ENCODE data around the gene CMYA5.

The CMYA5 gene

DNA sequence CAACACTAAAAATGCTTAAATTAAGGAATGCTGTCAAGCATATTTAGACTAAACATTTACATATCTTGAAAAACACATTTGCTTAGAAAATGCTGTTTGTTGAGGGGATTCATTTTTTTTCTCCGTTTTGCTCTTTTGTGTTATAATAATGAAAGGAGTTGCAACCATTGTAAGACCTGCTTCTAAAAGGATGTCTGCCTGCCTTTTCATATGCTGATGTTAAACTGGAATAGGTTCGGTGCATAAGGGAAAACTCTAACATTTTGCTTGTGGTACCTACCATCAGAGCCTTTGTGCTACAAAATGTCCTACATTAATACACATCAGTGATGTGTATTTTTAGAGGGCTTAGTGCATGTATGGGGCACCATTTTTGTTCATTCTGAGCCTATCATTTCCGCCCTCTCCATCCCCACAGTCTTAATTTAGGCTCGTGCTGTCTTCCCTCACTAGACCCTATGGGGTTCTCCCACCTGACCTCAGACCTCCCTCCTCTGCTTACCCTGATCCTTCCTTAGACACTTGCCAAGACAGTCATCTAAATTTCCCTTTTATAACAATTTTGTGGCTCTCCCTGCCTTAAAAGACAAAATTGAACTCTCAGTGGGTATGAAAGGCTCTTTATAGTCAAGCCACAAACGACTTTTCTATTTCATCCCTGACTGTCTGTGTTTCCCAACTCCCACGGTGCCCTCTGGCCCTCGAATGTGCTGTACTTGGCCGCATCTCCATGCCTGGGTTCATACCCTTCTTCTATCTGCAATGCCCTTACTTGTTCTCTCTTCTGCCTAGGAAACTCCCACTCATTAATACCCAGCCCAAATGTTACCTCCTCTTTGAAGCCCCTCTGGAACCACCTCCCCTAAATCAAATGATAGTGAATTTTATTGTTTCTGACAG, 61.2 kb downstream of the CMYA5 start:
- H3K4me3 ChIP-seq (IDR thresholded peaks at IDR 0.05; ENCODE audit: insufficient read depth, low read depth, low read length), result no peak overlapping the region
- no peak overlapping the region for H3K27ac ChIP-seq
- TF ChIP-seq, protein P1, sequence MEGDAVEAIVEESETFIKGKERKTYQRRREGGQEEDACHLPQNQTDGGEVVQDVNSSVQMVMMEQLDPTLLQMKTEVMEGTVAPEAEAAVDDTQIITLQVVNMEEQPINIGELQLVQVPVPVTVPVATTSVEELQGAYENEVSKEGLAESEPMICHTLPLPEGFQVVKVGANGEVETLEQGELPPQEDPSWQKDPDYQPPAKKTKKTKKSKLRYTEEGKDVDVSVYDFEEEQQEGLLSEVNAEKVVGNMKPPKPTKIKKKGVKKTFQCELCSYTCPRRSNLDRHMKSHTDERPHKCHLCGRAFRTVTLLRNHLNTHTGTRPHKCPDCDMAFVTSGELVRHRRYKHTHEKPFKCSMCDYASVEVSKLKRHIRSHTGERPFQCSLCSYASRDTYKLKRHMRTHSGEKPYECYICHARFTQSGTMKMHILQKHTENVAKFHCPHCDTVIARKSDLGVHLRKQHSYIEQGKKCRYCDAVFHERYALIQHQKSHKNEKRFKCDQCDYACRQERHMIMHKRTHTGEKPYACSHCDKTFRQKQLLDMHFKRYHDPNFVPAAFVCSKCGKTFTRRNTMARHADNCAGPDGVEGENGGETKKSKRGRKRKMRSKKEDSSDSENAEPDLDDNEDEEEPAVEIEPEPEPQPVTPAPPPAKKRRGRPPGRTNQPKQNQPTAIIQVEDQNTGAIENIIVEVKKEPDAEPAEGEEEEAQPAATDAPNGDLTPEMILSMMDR (conservative IDR thresholded peaks at IDR 0.05; ENCODE audit: low read depth, low read length), result no peak
- no peaks in the 10 kb centered on the region for H4K20me1 ChIP-seq (ENCODE audit: insufficient read depth)
- H3K9ac ChIP-seq, result no peak overlapping the region
- no peaks in the 10 kb centered on the region for H3K36me3 ChIP-seq (ENCODE audit: insufficient read depth)
- H3K4me1 ChIP-seq (ENCODE audit: low read depth, poor library complexity, severe bottlenecking), result no peaks in the 10 kb centered on the region
- no peaks in the 10 kb centered on the region for H3K27me3 ChIP-seq (ENCODE audit: insufficient read depth, low read depth)
- no peak overlapping the region for H3K4me2 ChIP-seq
- no peak overlapping the region for H2AFZ ChIP-seq (ENCODE audit: low read depth)
- H3K79me2 ChIP-seq (ENCODE audit: insufficient read depth, low read depth), result no peaks in the 10 kb centered on the region

DNA sequence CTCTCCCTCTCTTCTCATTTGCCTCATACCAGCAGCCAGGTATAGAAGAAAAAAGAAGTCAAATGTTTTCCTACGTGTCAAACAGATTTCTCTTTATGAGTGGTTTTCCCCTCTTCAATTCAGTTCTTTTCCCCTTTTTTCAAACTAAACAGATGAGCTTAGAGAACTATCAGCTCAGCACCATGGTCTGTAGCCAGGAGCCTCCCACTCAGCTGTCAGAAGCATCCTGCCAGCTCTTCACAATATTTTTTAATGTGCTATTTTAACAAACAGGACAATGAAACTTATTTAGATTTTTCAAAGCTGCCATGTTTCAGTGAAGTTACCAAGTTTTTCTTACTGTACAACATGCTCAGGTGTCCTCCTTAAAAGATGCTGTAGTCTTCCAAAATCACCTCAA, 63.5 kb downstream of the CMYA5 start:
- H3K36me3 ChIP-seq (ENCODE audit: insufficient read depth), result no peaks in the 10 kb centered on the region
- no peak overlapping the region for H3K4me2 ChIP-seq
- H3K27me3 ChIP-seq (ENCODE audit: insufficient read depth, low read depth), result no peaks in the 10 kb centered on the region
- H3K4me1 ChIP-seq (ENCODE audit: low read depth, poor library complexity, severe bottlenecking), result no peaks in the 10 kb centered on the region
- no peak overlapping the region for H3K9ac ChIP-seq
- H3K79me2 ChIP-seq (ENCODE audit: insufficient read depth, low read depth), result no peaks in the 10 kb centered on the region
- no peak overlapping the region for H3K27ac ChIP-seq
- no peak overlapping the region for H3K4me3 ChIP-seq (IDR thresholded peaks at IDR 0.05; ENCODE audit: insufficient read depth, low read depth, low read length)
- H2AFZ ChIP-seq (ENCODE audit: low read depth), result no peak overlapping the region
- no peaks in the 10 kb centered on the region for H4K20me1 ChIP-seq (ENCODE audit: insufficient read depth)
- TF ChIP-seq, protein P1 (conservative IDR thresholded peaks at IDR 0.05; ENCODE audit: low read depth, low read length), result no peak

DNA sequence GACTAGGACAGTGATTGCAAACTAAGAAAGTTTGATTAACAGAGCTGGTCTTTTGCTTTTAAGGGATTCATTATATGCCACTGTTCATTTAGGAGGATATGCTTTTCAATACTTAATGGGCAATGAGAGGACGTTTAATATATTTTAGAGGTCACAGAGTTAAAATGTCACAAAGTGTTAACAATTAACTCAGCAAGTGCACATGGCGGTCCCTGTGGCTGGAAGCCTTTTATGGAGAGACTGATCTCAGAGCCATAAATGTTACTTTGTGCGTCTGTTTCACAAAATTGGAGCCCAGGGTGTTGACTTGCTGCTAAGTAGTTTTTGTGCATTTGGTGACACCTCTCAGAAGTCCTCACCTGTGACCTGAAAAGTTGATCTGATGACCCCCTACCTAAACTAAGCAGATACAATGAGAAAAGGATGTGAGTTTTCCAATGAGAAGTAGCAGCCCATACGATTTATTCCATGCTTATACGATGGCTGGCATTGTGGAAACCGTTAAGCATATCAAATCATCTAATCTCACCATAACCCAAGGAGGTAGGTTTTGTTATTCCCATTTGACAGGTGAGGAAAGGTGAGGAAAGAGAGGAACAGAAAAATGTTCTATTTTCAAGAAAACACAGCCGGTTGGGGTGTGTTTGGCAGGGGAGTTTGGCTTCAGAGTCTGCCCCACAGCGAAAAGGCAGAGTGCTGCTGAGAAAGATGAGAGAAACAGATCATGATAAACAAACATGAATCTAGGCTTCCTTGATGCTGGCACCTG, 64.4 kb downstream of the CMYA5 start:
- Histone ChIP-seq H3K27ac (no peak overlapping the region), H3K9ac (no peak overlapping the region), H3K4me1 (ENCODE audit: low read depth, poor library complexity, severe bottlenecking) (no peaks in the 10 kb centered on the region), H2AFZ (ENCODE audit: low read depth) (no peak overlapping the region), H3K36me3 (ENCODE audit: insufficient read depth) (no peaks in the 10 kb centered on the region), H3K79me2 (ENCODE audit: insufficient read depth, low read depth) (no peaks in the 10 kb centered on the region), H3K27me3 (ENCODE audit: insufficient read depth, low read depth) (no peaks in the 10 kb centered on the region), H3K4me3 (IDR thresholded peaks at IDR 0.05; ENCODE audit: insufficient read depth, low read depth, low read length) (no peak overlapping the region), H3K4me2 (no peak overlapping the region), H4K20me1 (ENCODE audit: insufficient read depth) (no peaks in the 10 kb centered on the region)
- TF ChIP-seq, protein P1 (conservative IDR thresholded peaks at IDR 0.05; ENCODE audit: low read depth, low read length), result no peak

DNA sequence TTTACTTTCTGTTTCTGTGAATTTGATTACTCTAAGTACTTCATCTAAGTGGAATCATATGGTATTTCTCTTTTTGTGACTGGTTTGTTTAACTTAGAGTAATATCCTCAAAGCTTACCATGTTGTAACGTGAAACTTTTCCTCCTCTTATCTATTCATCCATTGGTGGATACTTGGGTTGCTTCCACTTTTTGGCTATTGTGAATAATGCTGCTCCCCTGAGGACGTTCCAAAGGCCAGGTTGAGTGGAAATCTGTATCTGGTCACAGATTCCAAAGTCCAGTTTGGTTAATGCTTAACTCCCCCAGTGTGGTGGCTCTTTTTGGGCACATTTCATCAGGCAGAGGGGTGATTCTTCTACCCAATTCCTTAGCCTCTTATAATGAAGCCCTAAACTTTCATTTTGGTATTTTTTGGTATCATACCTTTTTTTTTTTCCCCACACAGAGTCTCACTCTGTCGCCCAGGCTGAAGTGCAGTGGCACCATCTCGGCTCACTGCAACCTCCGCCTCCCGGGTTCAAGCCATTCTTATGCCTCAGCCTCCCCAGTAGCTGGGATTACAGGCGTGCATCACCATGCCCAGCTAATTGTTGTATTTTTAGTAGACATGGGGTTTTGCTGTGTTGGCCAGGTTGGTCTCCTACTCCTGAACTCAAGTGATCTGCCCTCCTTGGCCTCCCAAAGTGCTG, 65.4 kb downstream of the CMYA5 start:
- H3K9ac ChIP-seq, result no peak overlapping the region
- H3K4me1 ChIP-seq (ENCODE audit: low read depth, poor library complexity, severe bottlenecking), result no peaks in the 10 kb centered on the region
- TF ChIP-seq, protein P1 (conservative IDR thresholded peaks at IDR 0.05; ENCODE audit: low read depth, low read length), result no peak
- no peak overlapping the region for H3K4me2 ChIP-seq
- no peaks in the 10 kb centered on the region for H3K79me2 ChIP-seq (ENCODE audit: insufficient read depth, low read depth)
- H2AFZ ChIP-seq (ENCODE audit: low read depth), result no peak overlapping the region
- no peaks in the 10 kb centered on the region for H3K36me3 ChIP-seq (ENCODE audit: insufficient read depth)
- H4K20me1 ChIP-seq (ENCODE audit: insufficient read depth), result no peaks in the 10 kb centered on the region
- H3K27ac ChIP-seq, result no peak overlapping the region
- no peak overlapping the region for H3K4me3 ChIP-seq (IDR thresholded peaks at IDR 0.05; ENCODE audit: insufficient read depth, low read depth, low read length)
- H3K27me3 ChIP-seq (ENCODE audit: insufficient read depth, low read depth), result no peaks in the 10 kb centered on the region

All from KMS-11 (cell line).